ENCODE data around the gene PHYHD1. TPM values are rescaled to one million over a fixed set of nuclear protein-coding genes. Genes with fewer than 3 reads are reported as not detected.

Gene PHYHD1
- total RNA-seq, 2 donors from 2014 or later = 36.4 to 50.9 TPM

- no peak for TF ChIP-seq POLR2A (IDR thresholded peaks at IDR 0.05)
- TF ChIP-seq POLR2AphosphoS5 (IDR thresholded peaks at IDR 0.05) = no peak
- no peak for TF ChIP-seq CTCF (IDR thresholded peaks at IDR 0.05)
- H3K9me3 ChIP-seq = no peaks in the 10 kb centered on the region
- 59% methylated on average over 2 of the region's 2 CpGs for WGBS
- intact Hi-C loops (cut with DNase I) = no loop called here
- H3K4me3 ChIP-seq = no peak overlapping the region
- peak overlapping the region; percentile 87 to 97 for H3K27ac ChIP-seq
- no peaks in the 10 kb centered on the region for H3K27me3 ChIP-seq (replicated peaks; ENCODE audit: insufficient read depth)
- DNase-seq (ENCODE audit: low spot score) = no peak
- H3K4me1 ChIP-seq (replicated peaks) = peaks cover 32% of the 10 kb centered on the region
- H3K36me3 ChIP-seq = no peaks in the 10 kb centered on the region
These were observed 1.9 kb upstream of the PHYHD1 start for GRCh38 chr9:128918921-128919320.

DNA sequence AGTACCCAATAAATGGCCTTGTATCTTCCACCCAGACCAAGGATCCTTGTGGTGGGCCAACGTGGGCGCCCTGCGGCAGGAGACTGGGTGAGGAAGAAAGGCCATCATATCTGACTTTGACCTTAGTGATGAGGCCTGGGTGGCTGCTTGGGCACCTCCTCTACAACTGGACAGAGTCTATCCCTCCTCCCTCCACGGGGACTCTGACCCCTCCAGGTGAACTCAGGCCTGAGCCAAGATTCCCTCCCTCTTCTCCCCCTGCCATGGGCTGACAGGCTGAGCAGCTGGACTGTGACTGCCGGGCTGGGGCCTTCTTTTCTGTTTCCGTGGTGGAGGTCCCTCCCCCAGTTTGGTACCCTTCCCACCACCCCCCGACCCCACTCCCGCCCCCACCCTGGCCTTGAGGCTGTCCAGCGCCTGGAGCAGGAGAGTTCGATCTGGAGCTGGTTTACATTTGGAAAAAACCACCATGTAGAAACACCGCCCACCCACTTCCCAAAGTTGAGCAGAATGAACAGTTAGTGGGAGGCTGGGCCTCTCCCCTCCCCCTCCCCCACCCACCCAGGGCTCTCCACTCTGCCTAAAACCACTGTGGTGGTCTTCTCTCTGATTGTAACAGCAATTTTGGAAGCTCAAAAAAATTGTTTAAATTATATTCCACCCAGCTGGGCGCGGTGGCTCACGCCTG lies 1.2 kb upstream of the PHYHD1 start:
- TF ChIP-seq POLR2A (IDR thresholded peaks at IDR 0.05) (no peak), CTCF (IDR thresholded peaks at IDR 0.05) (no peak), POLR2AphosphoS5 (IDR thresholded peaks at IDR 0.05) (no peak)
- no peak for DNase-seq (ENCODE audit: low spot score)
- Histone ChIP-seq H3K27ac (peak overlapping the region; percentile 87 to 97), H3K9me3 (no peaks in the 10 kb centered on the region), H3K36me3 (no peaks in the 10 kb centered on the region), H3K4me3 (no peak overlapping the region), H3K27me3 (replicated peaks; ENCODE audit: insufficient read depth) (no peaks in the 10 kb centered on the region), H3K4me1 (replicated peaks) (peaks cover 32% of the 10 kb centered on the region)
- intact Hi-C loops (cut with DNase I) = loop anchor here (5.0 to 10.0 kb wide), 2 partner anchors 37 to 1405 kb away; partner anchors contain the start of genes KYAT1 and LRRC8A
- 83% methylated on average over 14 of the region's 14 CpGs for WGBS

DNA sequence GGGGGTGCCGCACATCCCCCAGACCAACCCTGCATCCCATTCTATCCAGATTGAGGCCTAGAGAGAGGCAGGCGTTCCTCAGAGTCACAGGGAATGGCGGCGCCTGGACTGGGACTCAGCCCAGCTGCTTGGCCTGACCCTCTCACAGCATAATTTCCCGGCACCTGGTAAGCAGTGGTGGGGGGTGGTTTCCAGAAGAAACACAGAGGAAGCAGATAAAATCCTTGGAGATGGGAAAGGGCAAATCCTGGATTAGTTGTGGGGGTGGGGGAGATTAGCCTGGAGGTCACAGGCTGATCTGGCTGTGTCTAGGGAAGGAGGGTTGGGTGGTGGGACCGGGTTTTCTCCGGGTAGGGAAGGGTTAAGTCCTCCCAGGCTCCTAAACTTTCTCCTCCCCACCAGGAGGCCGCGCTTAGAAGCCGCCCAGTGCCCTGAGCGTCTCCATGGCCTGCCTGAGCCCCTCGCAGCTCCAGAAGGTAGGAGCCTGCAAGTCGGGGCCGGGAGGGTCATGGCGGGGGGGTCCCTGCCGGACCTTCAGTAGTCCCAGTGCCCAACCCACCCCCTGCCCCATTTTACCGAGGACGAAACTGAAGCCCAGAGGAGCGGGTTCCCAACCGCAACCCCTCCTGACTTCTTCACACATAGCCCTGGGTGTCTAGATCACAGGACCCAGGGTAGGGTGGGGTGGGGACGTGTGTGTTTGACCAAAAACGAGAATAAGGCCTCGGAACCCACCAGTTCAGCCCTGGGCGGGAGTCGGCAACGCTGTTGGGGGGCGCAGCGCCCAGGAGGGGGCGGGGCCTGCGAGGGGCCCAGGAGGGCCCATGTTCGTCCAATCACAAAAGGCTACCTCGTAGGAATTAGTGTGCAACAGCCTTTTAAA lies 1.3 kb downstream of the PHYHD1 start:
- Histone ChIP-seq H3K4me3 (peak overlapping the region; percentile 41 to 53), H3K9me3 (no peaks in the 10 kb centered on the region), H3K27me3 (replicated peaks; ENCODE audit: insufficient read depth) (no peaks in the 10 kb centered on the region), H3K36me3 (no peaks in the 10 kb centered on the region), H3K27ac (peak overlapping the region; percentile 87 to 97), H3K4me1 (replicated peaks) (peaks cover 18% of the 10 kb centered on the region)
- peak; percentile 55 for TF ChIP-seq POLR2A (IDR thresholded peaks at IDR 0.05)
- TF ChIP-seq POLR2AphosphoS5 (IDR thresholded peaks at IDR 0.05) = peak; percentile 24
- peak in 2 of 4 experiments; percentile 8 to 38 for TF ChIP-seq CTCF (IDR thresholded peaks at IDR 0.05)
- peak; percentile 42 for DNase-seq (ENCODE audit: low spot score)
- whole genome bisulfite sequencing = 9% methylated on average over 32 of the region's 32 CpGs
- intact Hi-C loops (cut with DNase I) = loop anchor here (5.0 to 10.0 kb wide), 2 partner anchors 40 to 1407 kb away; partner anchors contain the start of genes KYAT1 and LRRC8A

DNA sequence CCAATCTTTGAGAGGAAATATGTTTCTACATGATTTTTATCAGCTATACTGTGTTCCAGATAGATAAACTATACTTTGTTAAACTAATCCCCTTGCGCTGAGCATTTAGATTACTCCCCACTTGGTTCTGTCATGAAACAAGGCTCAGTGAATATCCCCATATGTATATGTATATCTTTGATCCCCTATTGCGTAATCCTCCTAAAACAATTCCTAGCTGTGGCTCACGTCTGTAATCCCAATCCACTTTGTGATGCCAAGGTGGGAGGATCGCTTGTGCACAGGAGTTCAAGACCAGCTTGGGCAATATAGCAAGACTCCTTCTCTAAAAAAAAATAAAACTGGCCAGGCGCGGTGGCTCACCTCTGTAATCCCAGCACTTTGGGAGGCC lies 2.7 kb downstream of the PHYHD1 start:
- Histone ChIP-seq H3K27me3 (replicated peaks; ENCODE audit: insufficient read depth) (no peaks in the 10 kb centered on the region), H3K4me3 (no peak overlapping the region), H3K9me3 (no peaks in the 10 kb centered on the region), H3K4me1 (replicated peaks) (peaks cover 22% of the 10 kb centered on the region), H3K36me3 (no peaks in the 10 kb centered on the region), H3K27ac (peak overlapping the region in 1 of 2 donors; percentile 97)
- 86% methylated on average over 6 of the region's 6 CpGs for WGBS
- no peak for DNase-seq (ENCODE audit: low spot score)
- intact Hi-C loops (cut with DNase I) = loop anchor here (5.0 to 10.0 kb wide), 2 partner anchors 41 to 1409 kb away; partner anchors contain the start of genes KYAT1 and LRRC8A
- TF ChIP-seq CTCF (IDR thresholded peaks at IDR 0.05) = no peak
- TF ChIP-seq POLR2A (IDR thresholded peaks at IDR 0.05) = no peak
- TF ChIP-seq POLR2AphosphoS5 (IDR thresholded peaks at IDR 0.05) = no peak
